ENCODE measurements around the gene PSMD6.

PSMD6 gene

GRCh38 chr3:64046592-64046991 is 23.3 kb upstream of the PSMD6 start:
- DNase-seq (ENCODE audit: low read depth) = no peak

- no peak for DNase-seq (ENCODE audit: low read depth)
Observed at GRCh38 chr3:64042952-64043351, 19.7 kb upstream of the PSMD6 start.

GRCh38 chr3:64039981-64040733 is 16.9 kb upstream of the PSMD6 start:
- no peak for DNase-seq (ENCODE audit: low read depth)

GRCh38 chr3:64039332-64039731 is 16.0 kb upstream of the PSMD6 start:
- DNase-seq (ENCODE audit: low read depth) = no peak

GRCh38 chr3:64038253-64038767 is 15.0 kb upstream of the PSMD6 start:
- DNase-seq (ENCODE audit: low read depth) = no peak

- no peak for DNase-seq (ENCODE audit: low read depth)
Observed at GRCh38 chr3:64037084-64037483, 13.8 kb upstream of the PSMD6 start.

GRCh38 chr3:64033069-64033468 is 9.8 kb upstream of the PSMD6 start:
- DNase-seq (ENCODE audit: low read depth) = no peak

- DNase-seq (ENCODE audit: low read depth) = no peak
Observed at GRCh38 chr3:64031540-64032508, 8.5 kb upstream of the PSMD6 start.

- peak; percentile 50 for DNase-seq (ENCODE audit: low read depth)
Observed at GRCh38 chr3:64030741-64031140, 7.4 kb upstream of the PSMD6 start.

GRCh38 chr3:64029287-64029686 is 6.0 kb upstream of the PSMD6 start:
- no peak for DNase-seq (ENCODE audit: low read depth)

GRCh38 chr3:64028754-64029153 is 5.5 kb upstream of the PSMD6 start:
- no peak for DNase-seq (ENCODE audit: low read depth)

- no peak for DNase-seq (ENCODE audit: low read depth)
Observed at GRCh38 chr3:64027658-64028057, 4.4 kb upstream of the PSMD6 start.

GRCh38 chr3:64026346-64026745 is 3.1 kb upstream of the PSMD6 start:
- DNase-seq (ENCODE audit: low read depth) = no peak

GRCh38 chr3:64023861-64024223 is 548 bp upstream of the PSMD6 start:
- DNase-seq (ENCODE audit: low read depth) = no peak

GRCh38 chr3:64022451-64023186 is 675 bp downstream of the PSMD6 start:
- no peak for DNase-seq (ENCODE audit: low read depth)

GRCh38 chr3:64021922-64022321 is 1.4 kb downstream of the PSMD6 start:
- DNase-seq (ENCODE audit: low read depth) = no peak

GRCh38 chr3:64019879-64020278 is 3.4 kb downstream of the PSMD6 start:
- DNase-seq (ENCODE audit: low read depth) = no peak

GRCh38 chr3:64019271-64019670 is 4.0 kb downstream of the PSMD6 start:
- no peak for DNase-seq (ENCODE audit: low read depth)

- DNase-seq (ENCODE audit: low read depth) = no peak
Observed at GRCh38 chr3:64016941-64017620, 6.2 kb downstream of the PSMD6 start.

GRCh38 chr3:64011685-64012084 is 11.6 kb downstream of the PSMD6 start:
- no peak for DNase-seq (ENCODE audit: low read depth)

GRCh38 chr3:64010199-64010598 is 13.1 kb downstream of the PSMD6 start:
- DNase-seq (ENCODE audit: low read depth) = no peak

- DNase-seq (ENCODE audit: low read depth) = no peak
Observed at GRCh38 chr3:64009528-64009927, 13.8 kb downstream of the PSMD6 start.
